Mesenchymal stem cell (in vitro differentiated cells and primary cell): ENCODE measurements around the gene PAPSS2.
"Not testable (repeated sequence)": the region's sequence is repeated elsewhere in the genome, so short reads cannot be mapped to it uniquely, and the experiment has no call there.

ENCODE experiments used
- DNase-seq: peaks from one replicate; pipeline ENCODE4 v3.0.0-alpha.2; 2013
- H2AFZ ChIP-seq: one replicate; pipeline ENCODE4 v1.6.1; 2013; ENCODE audit warnings: low read depth, mild to moderate bottlenecking, control low read depth, inconsistent platforms, low read length, moderate library complexity
- H2AK5ac ChIP-seq: 2 replicates; pipeline ENCODE4 v1.6.1; 2013; ENCODE audit warnings: low read length, moderate library complexity, mild to moderate bottlenecking, inconsistent platforms; ENCODE audit not compliant: severe bottlenecking
- H2BK120ac ChIP-seq: one replicate; pipeline ENCODE4 v1.6.1; 2013; ENCODE audit warnings: low read depth, mild to moderate bottlenecking, inconsistent platforms, low read length, moderate library complexity
- H2BK12ac ChIP-seq, 2 experiments: one replicate each; pipeline ENCODE4 v1.6.1; 2013; ENCODE audit warnings: inconsistent platforms in 2 of 2, low read length in 2 of 2, mild to moderate bottlenecking in 2 of 2, moderate library complexity in 2 of 2, control low read depth in 1 of 2
- H2BK15ac ChIP-seq: one replicate; pipeline ENCODE4 v1.6.1; 2013; ENCODE audit warnings: mild to moderate bottlenecking, low read depth, inconsistent platforms; ENCODE audit not compliant: poor library complexity, severe bottlenecking
- H2BK5ac ChIP-seq: 2 replicates; pipeline ENCODE4 v1.6.1; 2013; ENCODE audit warnings: low read depth, mild to moderate bottlenecking, low read length, control low read depth, inconsistent platforms; ENCODE audit not compliant: poor library complexity, severe bottlenecking
- H3K14ac ChIP-seq, 2 experiments: one replicate each; pipeline ENCODE4 v1.6.1; 2013; ENCODE audit warnings: inconsistent platforms in 2 of 2, low read length in 2 of 2, control low read depth in 1 of 2, mild to moderate bottlenecking in 1 of 2, moderate library complexity in 1 of 2
- H3K18ac ChIP-seq, 2 experiments: one replicate each; pipeline ENCODE4 v1.6.1; 2013; ENCODE audit warnings: inconsistent platforms in 2 of 2, low read length in 2 of 2, control low read depth in 1 of 2, low read depth in 1 of 2, mild to moderate bottlenecking in 1 of 2
- H3K23ac ChIP-seq, 2 experiments: one replicate each; pipeline ENCODE4 v1.6.1; 2013; ENCODE audit warnings: inconsistent platforms in 2 of 2, low read length in 2 of 2, mild to moderate bottlenecking in 2 of 2, moderate library complexity in 2 of 2, control low read depth in 1 of 2
- H3K27ac ChIP-seq: 2 replicates; pipeline ENCODE4 v1.5.1; 2013; ENCODE audit warnings: mild to moderate bottlenecking, moderate library complexity, low read length, control low read depth, inconsistent platforms; ENCODE audit not compliant: poor library complexity, severe bottlenecking
- H3K27me3 ChIP-seq, 2 experiments: 2 replicates each; pipeline versions ENCODE4 v1.6.1 to v1.7.0; 2013; ENCODE audit warnings: low read length in 2 of 2, mild to moderate bottlenecking in 2 of 2, moderate library complexity in 2 of 2, control low read depth in 1 of 2, inconsistent platforms in 1 of 2; ENCODE audit not compliant: control insufficient read depth in 1 of 2, insufficient read depth in 1 of 2
- H3K36me3 ChIP-seq, 2 experiments: 2 replicates each; pipeline versions ENCODE4 v1.6.1 to v1.7.0; 2013; ENCODE audit warnings: low read length in 2 of 2, control low read depth in 1 of 2, inconsistent platforms in 1 of 2, low read depth in 1 of 2, mild to moderate bottlenecking in 1 of 2; ENCODE audit not compliant: insufficient read depth in 2 of 2, control insufficient read depth in 1 of 2
- H3K4ac ChIP-seq, 2 experiments: one replicate each; pipeline ENCODE4 v1.6.1; 2013; ENCODE audit warnings: inconsistent platforms in 2 of 2, low read length in 2 of 2, mild to moderate bottlenecking in 2 of 2, moderate library complexity in 2 of 2, control low read depth in 1 of 2, low read depth in 1 of 2
- H3K4me1 ChIP-seq: 2 replicates; pipeline ENCODE4 v1.6.1; 2013; ENCODE audit warnings: low read depth, low read length, control low read depth; ENCODE audit not compliant: control insufficient read depth, insufficient read depth
- H3K4me2 ChIP-seq: 2 replicates; pipeline ENCODE4 v1.6.1; 2013; ENCODE audit warnings: low read length, mild to moderate bottlenecking, inconsistent platforms; ENCODE audit not compliant: poor library complexity, severe bottlenecking
- H3K4me3 ChIP-seq, 2 experiments: 2 replicates each; pipeline versions ENCODE4 v1.5.1 to v1.7.0; 2013; ENCODE audit warnings: low read length in 2 of 2, mild to moderate bottlenecking in 2 of 2, control low read depth in 1 of 2, low read depth in 1 of 2; ENCODE audit not compliant: insufficient read depth in 1 of 2
- H3K79me1 ChIP-seq: replicated peaks from 2 replicates; pipeline ENCODE4 v1.6.1; 2013; ENCODE audit warnings: mild to moderate bottlenecking, control low read depth, low read length, inconsistent platforms; ENCODE audit not compliant: poor library complexity, severe bottlenecking
- H3K9ac ChIP-seq: 2 replicates; pipeline ENCODE4 v1.7.0; 2013; ENCODE audit warnings: mild to moderate bottlenecking, low read length, moderate library complexity
- H3K9me3 ChIP-seq: 2 replicates; pipeline ENCODE4 v1.7.0; 2013; ENCODE audit warnings: mild to moderate bottlenecking, low read length; ENCODE audit not compliant: control insufficient read depth
- H4K8ac ChIP-seq: one replicate; pipeline ENCODE4 v1.6.1; 2013; ENCODE audit warnings: inconsistent platforms, mild to moderate bottlenecking, low read length, moderate library complexity
- H4K91ac ChIP-seq: one replicate; pipeline ENCODE4 v1.6.1; 2013; ENCODE audit warnings: mild to moderate bottlenecking, low read length, inconsistent platforms
- WGBS: methylation state at CpG from one replicate; pipeline ENCODE4 v1.1.7; 2013; ENCODE audit warnings: mixed read lengths; 5-methylcytosine and 5-hydroxymethylcytosine counted together

PAPSS2 gene

DNA sequence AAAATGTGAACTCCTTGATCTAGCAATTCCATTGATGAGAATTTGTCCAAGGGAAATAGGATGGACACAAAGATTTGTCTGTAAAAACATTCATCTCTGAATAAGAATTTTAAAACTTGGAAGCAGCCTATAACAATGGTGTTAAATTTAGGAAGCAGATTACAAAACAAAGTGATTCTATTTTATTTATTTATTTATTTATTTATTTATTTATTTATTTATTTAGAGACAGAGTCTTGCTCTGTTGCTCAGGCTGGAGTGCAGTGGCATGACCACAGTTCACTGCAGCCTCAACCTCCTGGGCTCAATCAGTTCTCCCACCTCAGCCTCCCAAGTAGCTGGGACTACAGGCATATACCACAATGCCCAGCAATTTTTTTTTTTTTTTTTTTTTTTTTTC, 38.2 kb upstream of the PAPSS2 start:
- not testable (repeated sequence) for H3K36me3 ChIP-seq, H3K9ac ChIP-seq, H3K14ac ChIP-seq, H4K8ac ChIP-seq, H3K79me1 ChIP-seq, H3K18ac ChIP-seq, H2BK15ac ChIP-seq, H3K27me3 ChIP-seq, H4K91ac ChIP-seq, H3K23ac ChIP-seq, H3K4ac ChIP-seq, H2AK5ac ChIP-seq, H2BK12ac ChIP-seq, H2AFZ ChIP-seq, H3K4me3 ChIP-seq, H2BK120ac ChIP-seq, H3K4me1 ChIP-seq, H3K9me3 ChIP-seq, H3K27ac ChIP-seq, DNase-seq, H3K4me2 ChIP-seq, H2BK5ac ChIP-seq

DNA sequence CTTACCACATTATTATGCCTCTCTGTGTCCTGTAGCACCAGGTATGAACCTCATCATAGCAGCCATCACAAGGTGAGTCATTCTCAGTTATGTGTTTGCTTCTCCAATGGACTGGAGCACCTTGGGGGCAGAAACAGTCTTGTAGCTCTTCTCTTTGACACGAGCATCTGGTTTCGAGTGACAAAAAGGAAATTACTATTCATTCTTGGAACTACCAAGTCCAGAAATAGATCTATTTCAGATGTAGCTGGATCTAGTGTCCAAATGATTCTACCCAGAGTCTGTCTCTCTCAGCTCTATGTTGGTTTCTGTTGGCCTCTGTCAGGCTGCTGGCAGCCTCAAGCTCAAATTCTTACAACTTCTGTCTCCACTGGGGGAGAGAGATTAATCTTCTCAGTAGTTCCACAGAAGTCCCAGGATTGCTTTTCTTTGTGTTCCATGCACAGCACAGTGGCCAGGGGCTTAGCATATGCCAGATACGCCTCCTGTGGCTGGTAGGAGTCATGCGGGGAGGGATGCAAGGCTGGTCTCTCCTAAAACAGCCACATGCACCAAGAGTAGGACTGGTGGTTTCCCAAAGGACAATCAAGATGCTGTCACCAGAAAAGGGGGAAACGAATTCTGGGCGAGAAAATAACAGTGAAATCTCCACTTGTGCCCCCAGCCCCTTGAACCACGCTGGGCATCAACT, 37.2 kb upstream of the PAPSS2 start:
- Histone ChIP-seq H3K4ac (no peak overlapping the region), H3K36me3 (no peaks in the 10 kb centered on the region), H2BK120ac (no peak overlapping the region), H3K9me3 (no peaks in the 10 kb centered on the region), H3K4me2 (no peak overlapping the region), H2BK15ac (no peak overlapping the region), H3K4me3 (no peak overlapping the region), H4K91ac (no peak overlapping the region), H3K4me1 (peaks cover 5% of the 10 kb centered on the region), H3K9ac (no peak overlapping the region), H4K8ac (no peak overlapping the region), H3K18ac (no peak overlapping the region), H2AFZ (no peak overlapping the region), H3K27me3 (peaks cover 0 to 3% of the 10 kb centered on the region in 2 experiments), H3K79me1 (no peaks in the 10 kb centered on the region), H3K14ac (peak overlapping the region in 1 of 2 experiments; percentile 72), H3K27ac (no peak overlapping the region), H2BK12ac (no peak overlapping the region), H2BK5ac (no peak overlapping the region), H3K23ac (no peak overlapping the region), H2AK5ac (peak overlapping the region; percentile 60)
- DNase-seq: no peak
- 87% methylated on average over 6 of the region's 7 CpGs for WGBS

DNA sequence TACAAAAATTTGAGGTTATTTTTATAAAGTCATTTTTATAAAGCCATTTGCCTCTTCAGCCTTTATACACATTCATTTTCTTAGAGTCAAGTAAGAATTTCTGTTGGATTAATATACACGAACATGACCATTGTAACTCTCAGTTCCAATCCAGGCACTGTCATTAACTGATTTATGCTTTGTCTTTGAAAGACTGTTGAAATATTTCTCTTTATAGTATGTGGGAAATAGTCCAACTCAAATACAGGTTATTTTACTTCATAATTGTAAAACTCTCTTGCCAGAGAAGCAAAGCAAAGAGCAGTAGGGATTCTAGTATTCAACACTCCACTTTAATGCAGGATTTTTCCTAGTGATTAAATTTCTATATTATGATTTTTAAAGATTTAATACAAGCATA, 36.5 kb upstream of the PAPSS2 start:
- no peak overlapping the region for H3K14ac ChIP-seq
- H2BK120ac ChIP-seq: no peak overlapping the region
- H4K8ac ChIP-seq: no peak overlapping the region

DNA sequence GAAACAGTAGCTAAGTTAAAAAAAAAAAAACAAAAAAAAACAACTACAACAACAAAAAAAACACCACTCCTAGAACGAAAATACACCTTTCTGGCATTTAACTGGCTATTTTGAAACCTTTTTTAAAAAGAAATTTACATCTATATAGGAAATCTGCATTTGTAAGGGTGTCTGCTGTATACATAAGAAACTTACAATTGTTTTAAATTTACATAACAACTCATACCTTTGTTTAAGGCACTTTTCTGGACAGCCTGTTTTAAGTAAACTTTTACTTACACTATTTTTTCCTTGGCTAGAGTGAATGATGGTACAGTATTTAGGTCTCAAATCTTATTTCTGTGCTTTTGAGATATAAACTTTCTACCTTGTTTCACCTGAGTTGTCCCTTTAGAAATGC, 34.0 kb upstream of the PAPSS2 start:
- Histone ChIP-seq H3K18ac (no peak overlapping the region), H3K4me2 (no peak overlapping the region), H3K27ac (no peak overlapping the region), H3K23ac (no peak overlapping the region), H3K36me3 (no peaks in the 10 kb centered on the region), H3K4me1 (no peaks in the 10 kb centered on the region), H3K79me1 (no peaks in the 10 kb centered on the region), H3K4me3 (no peak overlapping the region), H2AK5ac (no peak overlapping the region), H2BK5ac (no peak overlapping the region), H2BK15ac (no peak overlapping the region), H3K4ac (no peak overlapping the region), H2AFZ (no peak overlapping the region), H4K8ac (no peak overlapping the region), H2BK12ac (no peak overlapping the region), H3K9me3 (no peaks in the 10 kb centered on the region), H4K91ac (no peak overlapping the region), H3K14ac (no peak overlapping the region), H3K9ac (no peak overlapping the region), H2BK120ac (no peak overlapping the region), H3K27me3 (no peaks in the 10 kb centered on the region)
- WGBS: 83% methylated on average over 1 of the region's 1 CpG
- no peak for DNase-seq

More for the DNA sequence above, 36.5 kb upstream of the PAPSS2 start:
- Histone ChIP-seq H2BK5ac (no peak overlapping the region), H3K9ac (no peak overlapping the region), H4K91ac (no peak overlapping the region), H3K4me1 (peaks cover 5% of the 10 kb centered on the region), H3K27me3 (no peaks in the 10 kb centered on the region), H3K23ac (no peak overlapping the region), H3K4me3 (no peak overlapping the region), H2BK12ac (no peak overlapping the region), H3K36me3 (no peaks in the 10 kb centered on the region), H3K4me2 (no peak overlapping the region), H2BK15ac (no peak overlapping the region), H2AK5ac (no peak overlapping the region), H3K4ac (no peak overlapping the region), H3K27ac (no peak overlapping the region), H3K9me3 (no peaks in the 10 kb centered on the region), H3K79me1 (no peaks in the 10 kb centered on the region), H2AFZ (no peak overlapping the region), H3K18ac (no peak overlapping the region)
- no peak for DNase-seq
- WGBS: no CpG with 5 or more reads among the region's 1 CpG
